CD4-positive, alpha-beta T cell (primary cell): ENCODE measurements around the gene ANKS3. TPM values are rescaled to one million over a fixed set of nuclear protein-coding genes. Genes with fewer than 3 reads are reported as not detected.

Source experiments
- ATAC-seq: fragments of 200-7000 bp; cut with Tn5 transposase; one replicate; pipeline ENCODE4 v1.10.0; 2022; ENCODE audit warnings: mild to moderate bottlenecking; ENCODE audit not compliant: poor library complexity
- CTCF ChIA-PET: fragments of 350-600 bp; sonication (Branson Sonifier 250); formaldehyde crosslinking; loops from one replicate; lab custom pipeline; 2021; ENCODE audit warnings: antibody characterized with exemption, inconsistent platforms; lab: Charles Lee
- POLR2A ChIA-PET: fragments of 350-600 bp; sonication (Branson Sonifier 250); formaldehyde crosslinking; loops from one replicate; lab custom pipeline; 2021; ENCODE audit warnings: antibody characterized with exemption, inconsistent platforms; lab: Charles Lee
- DNase-seq, 14 experiments: peaks; one replicate each; pipeline ENCODE4 v3.0.0-alpha.2; 2013 to 2020; ENCODE audit warnings: mixed read lengths in 2 of 14
- H3K27ac ChIP-seq, 2 donors: one replicate each; pipeline versions ENCODE4 v1.5.1 to v1.7.0; 2013; ENCODE audit warnings: low read length in 2 of 2, low read depth in 1 of 2, mild to moderate bottlenecking in 1 of 2
- H3K27me3 ChIP-seq, 2 experiments: 1 replicate in 1 of 2; 2 replicates in 1 of 2; pipeline versions ENCODE4 v1.6.1 to v1.7.0; 2013; ENCODE audit warnings: low read length in 2 of 2, control low read depth in 1 of 2, mild to moderate bottlenecking in 1 of 2, moderate library complexity in 1 of 2; ENCODE audit not compliant: insufficient read depth in 2 of 2, control insufficient read depth in 1 of 2
- H3K36me3 ChIP-seq: one replicate; pipeline ENCODE4 v1.6.1; 2013; ENCODE audit warnings: low read length, control low read depth; ENCODE audit not compliant: insufficient read depth
- H3K4me1 ChIP-seq: one replicate; pipeline ENCODE4 v1.6.1; 2013; ENCODE audit warnings: low read length, control low read depth; ENCODE audit not compliant: insufficient read depth
- H3K4me3 ChIP-seq: one replicate; pipeline ENCODE4 v1.5.1; 2013; ENCODE audit warnings: mild to moderate bottlenecking, low read length, moderate library complexity
- H3K9me3 ChIP-seq, 2 experiments: 1 replicate in 1 of 2; 2 replicates in 1 of 2; pipeline versions ENCODE4 v1.6.1 to v1.7.0; 2013; ENCODE audit warnings: low read length in 2 of 2, mild to moderate bottlenecking in 2 of 2, control low read depth in 1 of 2, moderate library complexity in 1 of 2; ENCODE audit not compliant: control insufficient read depth in 1 of 2, insufficient read depth in 1 of 2
- H3K27ac Mint-ChIP-seq: one replicate; pipeline ENCODE4 v1.8.0; 2020; ENCODE audit warnings: mixed read lengths
- H3K27me3 Mint-ChIP-seq: one replicate; pipeline ENCODE4 v1.8.0; 2021; ENCODE audit warnings: mixed read lengths
- H3K36me3 Mint-ChIP-seq: one replicate; pipeline ENCODE4 v1.8.0; 2021; ENCODE audit warnings: low read depth, mixed read lengths
- H3K4me1 Mint-ChIP-seq: one replicate; pipeline ENCODE4 v1.8.0; 2021; ENCODE audit warnings: low read depth, mixed read lengths
- H3K4me3 Mint-ChIP-seq: one replicate; pipeline ENCODE4 v1.8.0; 2020; ENCODE audit warnings: mild to moderate bottlenecking, mixed read lengths
- H3K9me3 Mint-ChIP-seq: one replicate; pipeline ENCODE4 v1.8.0; 2020; ENCODE audit warnings: mixed read lengths
- intact Hi-C, 2 experiments: fragments of 100-400 bp; cut with DNase I in 1 of 2; cut with micrococcal nuclease in 1 of 2; formaldehyde crosslinking; loops; one replicate each; pipeline versions ENCODE4 v1.15.1 to v1.9.0; 2023 to 2025; cut with DNase I, micrococcal nuclease
- polyA plus RNA-seq, 2 donors: library from polyadenylated mRNA; unstranded; fragments of 120-200 nt; gene quantifications; one replicate each; pipeline ENCODE4 v1.2.1, GENCODE V29; 2013
- total RNA-seq, 174 experiments: library from RNA in 2 of 174; stranded (reverse) in 2 of 174; gene quantifications; one replicate each; pipeline ENCODE4 v1.2.3 and lab custom pipeline; 2021 to 2026
- TF ChIP-seq, protein P1 (sequence below): fragments of 200-600 bp; IDR thresholded peaks from one replicate; pipeline ENCODE4 v1.8.0; 2022; ENCODE audit warnings: antibody characterized with exemption, mild to moderate bottlenecking

ANKS3 gene, protein sequence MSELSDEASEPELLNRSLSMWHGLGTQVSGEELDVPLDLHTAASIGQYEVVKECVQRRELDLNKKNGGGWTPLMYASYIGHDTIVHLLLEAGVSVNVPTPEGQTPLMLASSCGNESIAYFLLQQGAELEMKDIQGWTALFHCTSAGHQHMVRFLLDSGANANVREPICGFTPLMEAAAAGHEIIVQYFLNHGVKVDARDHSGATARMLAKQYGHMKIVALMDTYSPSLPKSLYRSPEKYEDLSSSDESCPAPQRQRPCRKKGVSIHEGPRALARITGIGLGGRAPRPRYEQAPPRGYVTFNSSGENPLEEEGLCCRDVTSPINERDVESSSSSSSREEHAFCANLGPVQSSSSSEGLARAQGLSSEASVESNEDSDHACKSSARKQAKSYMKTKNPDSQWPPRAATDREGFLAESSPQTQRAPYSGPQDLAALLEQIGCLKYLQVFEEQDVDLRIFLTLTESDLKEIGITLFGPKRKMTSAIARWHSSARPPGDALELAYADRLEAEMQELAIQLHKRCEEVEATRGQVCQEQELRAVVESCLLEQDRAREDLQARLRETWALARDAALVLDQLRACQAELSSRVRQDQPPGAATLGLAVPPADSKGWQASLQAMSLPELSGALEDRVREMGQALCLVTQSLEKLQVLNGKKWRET
- total RNA-seq (10 to 100 TPM; 13.5 TPM), total RNA-seq (lab: John Stamatoyannopoulos, UW) (6.3 to 37.2 (median 23.0) reads per million in 172 experiments)
- 11.0 TPM for polyA plus RNA-seq (2013, experiment 1 of 2)
- polyA plus RNA-seq (2013, experiment 2 of 2): 14.3 TPM

DNA sequence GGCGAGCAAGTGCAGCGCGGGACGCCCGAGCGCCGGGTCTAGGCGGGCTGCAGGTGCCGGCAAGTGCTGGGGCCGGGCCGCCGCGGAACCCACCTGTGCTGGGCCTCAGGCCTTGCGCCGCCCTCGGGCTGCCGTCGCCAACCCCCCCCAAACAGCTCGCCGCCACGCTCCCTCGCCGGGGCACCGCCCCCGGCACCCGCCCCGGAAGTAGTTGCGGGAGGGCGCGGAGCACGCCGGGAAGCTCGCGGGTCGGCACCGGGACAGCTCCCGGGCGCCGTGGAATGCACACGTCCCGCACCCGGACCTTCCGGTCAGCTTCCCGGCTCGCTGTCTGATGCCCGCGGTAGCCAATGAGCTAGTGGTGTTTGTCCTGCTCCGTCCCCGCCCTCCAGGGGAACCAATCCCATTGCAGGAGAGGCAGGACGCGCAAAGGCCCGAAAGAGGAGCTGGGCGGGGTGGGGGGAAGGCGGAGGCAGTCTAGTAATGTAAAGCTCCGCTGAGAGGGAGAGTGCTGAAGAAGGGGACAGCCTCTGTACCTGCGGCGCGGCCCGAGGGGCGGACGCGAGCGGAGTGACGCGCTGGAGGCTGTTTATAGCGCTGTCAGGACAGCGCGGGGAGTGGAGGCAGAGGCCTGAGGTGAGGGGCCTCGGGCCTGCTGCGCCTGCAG is at the start of gene ANKS3, which contains the start of gene DNAAF8:
Gene ANKS3 (minus strand): TSS at position 209 of the 667 bp plus-strand sequence. CDS start 4,122 bp downstream, outside the sequence.
Gene DNAAF8 (plus strand): TSS at position 475 of the 667 bp plus-strand sequence. CDS start 1,978 bp downstream, outside the sequence.
- TF ChIP-seq, protein P1, sequence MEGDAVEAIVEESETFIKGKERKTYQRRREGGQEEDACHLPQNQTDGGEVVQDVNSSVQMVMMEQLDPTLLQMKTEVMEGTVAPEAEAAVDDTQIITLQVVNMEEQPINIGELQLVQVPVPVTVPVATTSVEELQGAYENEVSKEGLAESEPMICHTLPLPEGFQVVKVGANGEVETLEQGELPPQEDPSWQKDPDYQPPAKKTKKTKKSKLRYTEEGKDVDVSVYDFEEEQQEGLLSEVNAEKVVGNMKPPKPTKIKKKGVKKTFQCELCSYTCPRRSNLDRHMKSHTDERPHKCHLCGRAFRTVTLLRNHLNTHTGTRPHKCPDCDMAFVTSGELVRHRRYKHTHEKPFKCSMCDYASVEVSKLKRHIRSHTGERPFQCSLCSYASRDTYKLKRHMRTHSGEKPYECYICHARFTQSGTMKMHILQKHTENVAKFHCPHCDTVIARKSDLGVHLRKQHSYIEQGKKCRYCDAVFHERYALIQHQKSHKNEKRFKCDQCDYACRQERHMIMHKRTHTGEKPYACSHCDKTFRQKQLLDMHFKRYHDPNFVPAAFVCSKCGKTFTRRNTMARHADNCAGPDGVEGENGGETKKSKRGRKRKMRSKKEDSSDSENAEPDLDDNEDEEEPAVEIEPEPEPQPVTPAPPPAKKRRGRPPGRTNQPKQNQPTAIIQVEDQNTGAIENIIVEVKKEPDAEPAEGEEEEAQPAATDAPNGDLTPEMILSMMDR: no peak
- peak within 1 kb of the TSS; percentile 68 to 85 for H3K27ac ChIP-seq
- H3K4me1 ChIP-seq: peaks cover 21% of the 10 kb centered on the region
- H3K4me3 ChIP-seq: peak within 1 kb of the TSS; percentile 99
- POLR2A ChIA-PET: interaction anchor here (0.6 to 3.0 kb wide), 27 partner anchors 9 to 480 kb away, joined by 3 to 61 read pairs (median 4); partner anchors contain the start of genes CDIP1, GLYR1, MGRN1 and NAGPA
- Mint-ChIP-seq H3K27ac (peak within 1 kb of the TSS; percentile 90), H3K9me3 (no peaks in the 10 kb centered on the region), H3K4me1 (peaks cover 31% of the 10 kb centered on the region), H3K4me3 (peak within 1 kb of the TSS; percentile 98), H3K27me3 (no peaks in the 10 kb centered on the region), H3K36me3 (peaks cover 19% of the 10 kb centered on the region)
- intact Hi-C loops: loop anchor here (1.0 to 10.0 kb wide), 9 partner anchors 33 to 341 kb away; partner anchors contain the start of genes ROGDI (in 2 of the 2), ZNF500 (in 2 of the 2), ALG1 (in 1 of the 2) and GLYR1 (in 1 of the 2)
- CTCF ChIA-PET: interaction anchor here (0.9 to 1.6 kb wide), 6 partner anchors 40 to 480 kb away, joined by 3 to 7 read pairs (median 4); partner anchors contain the start of genes CDIP1, MGRN1 and ROGDI
- H3K27me3 ChIP-seq: no peaks in the 10 kb centered on the region
- peaks cover 8% of the 10 kb centered on the region for H3K36me3 ChIP-seq
- peak; percentile 76 for ATAC-seq
- DNase-seq: peak; percentile 57 to 90 (median 72)
- H3K9me3 ChIP-seq: no peaks in the 10 kb centered on the region

DNA sequence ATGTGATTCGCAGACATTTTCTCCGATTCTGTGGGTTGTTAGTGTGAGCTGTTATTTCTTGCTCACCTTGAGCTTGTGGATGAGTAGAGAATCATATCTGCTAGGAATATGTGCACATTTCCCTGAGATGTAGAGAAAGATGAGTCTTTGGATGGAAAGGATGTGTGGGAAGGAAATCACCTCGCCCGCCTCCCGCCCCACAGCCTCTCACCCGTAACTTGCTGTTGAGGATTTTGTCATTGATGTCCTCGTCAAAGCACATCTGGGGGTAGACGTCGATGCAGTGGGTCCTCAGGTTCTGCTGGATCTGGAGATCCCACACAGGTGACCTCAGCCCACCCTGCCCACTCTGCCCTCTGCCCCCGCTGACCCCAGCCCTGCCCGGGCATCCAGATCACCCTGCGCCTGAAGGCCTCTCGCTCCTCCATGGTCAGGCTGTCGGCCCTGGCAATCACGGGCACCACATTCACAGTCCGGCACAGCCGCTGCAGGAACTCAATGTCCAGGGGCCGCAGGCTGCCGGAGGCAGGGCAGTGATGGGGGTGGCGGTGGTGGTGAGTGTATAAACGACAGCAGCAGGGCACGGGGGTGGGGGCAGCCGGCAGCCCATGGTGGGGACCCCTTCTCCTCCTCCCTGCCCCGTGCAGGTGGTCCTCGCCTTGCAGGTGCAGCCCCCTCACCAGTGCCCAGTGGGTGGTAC is 49.3 kb upstream of the ANKS3 start:
- POLR2A ChIA-PET: no interaction called here
- H3K9me3 Mint-ChIP-seq: no peaks in the 10 kb centered on the region
- no peaks in the 10 kb centered on the region for H3K36me3 Mint-ChIP-seq
- H3K4me3 Mint-ChIP-seq: no peak overlapping the region
- ATAC-seq (no peak), DNase-seq (no peak)
- Histone ChIP-seq H3K36me3 (no peaks in the 10 kb centered on the region), H3K4me1 (no peaks in the 10 kb centered on the region), H3K27me3 (no peaks in the 10 kb centered on the region), H3K4me3 (no peak overlapping the region), H3K27ac (no peak overlapping the region), H3K9me3 (no peaks in the 10 kb centered on the region)
- H3K4me1 Mint-ChIP-seq: no peaks in the 10 kb centered on the region
- no peak overlapping the region for H3K27ac Mint-ChIP-seq
- CTCF ChIA-PET: no interaction called here
- H3K27me3 Mint-ChIP-seq: no peaks in the 10 kb centered on the region
- TF ChIP-seq, protein P1: no peak
- intact Hi-C loops: no loop called here
